HepG2 (cell line): ENCODE measurements around the gene SMIM14. TPM values are rescaled to one million over a fixed set of nuclear protein-coding genes. Genes with fewer than 3 reads are reported as not detected.

Source experiments
- BRCA1 ChIP-seq: sonication (generic); formaldehyde crosslinking; IDR thresholded peaks from 2 replicates; pipeline ENCODE4 v1.4.0; 2020; ENCODE audit warnings: missing genetic modification reagents
- CCDC6 ChIP-seq: sonication (generic); formaldehyde crosslinking; IDR thresholded peaks from 2 replicates; pipeline ENCODE4 v1.8.1; 2022; ENCODE audit warnings: mild to moderate bottlenecking, missing genetic modification reagents, moderate library complexity
- ELF4 ChIP-seq: sonication (generic); formaldehyde crosslinking; IDR thresholded peaks from 2 replicates; pipeline ENCODE4 v1.5.0; 2020; ENCODE audit warnings: missing genetic modification reagents, mild to moderate bottlenecking, moderate library complexity, borderline replicate concordance
- HMGA1 ChIP-seq: sonication (generic); formaldehyde crosslinking; conservative IDR thresholded peaks from 2 replicates; pipeline ENCODE4 v1.4.0; 2020; ENCODE audit warnings: missing genetic modification reagents
- HNRNPUL1 ChIP-seq: fragments of 200-400 bp; formaldehyde crosslinking; IDR thresholded peaks from 2 replicates; pipeline ENCODE4 v1.6.1; 2017; ENCODE audit warnings: low read depth, mild to moderate bottlenecking, low read length, moderate library complexity
- NFATC3 ChIP-seq: sonication (generic); formaldehyde crosslinking; IDR thresholded peaks from 2 replicates; pipeline ENCODE4 v1.5.1; 2020; ENCODE audit warnings: mild to moderate bottlenecking, missing genetic modification reagents
- TCF7L2 ChIP-seq: IDR thresholded peaks from 2 replicates; pipeline ENCODE4 v1.6.1; 2011; ENCODE audit warnings: mild to moderate bottlenecking, low read depth, low read length, moderate library complexity
- TRIM24 ChIP-seq: sonication (generic); formaldehyde crosslinking; IDR thresholded peaks from 2 replicates; pipeline ENCODE4 v1.8.0; 2022; ENCODE audit warnings: mild to moderate bottlenecking, missing genetic modification reagents
- ZBTB1 ChIP-seq: sonication (generic); formaldehyde crosslinking; IDR thresholded peaks from 2 replicates; pipeline ENCODE4 v1.4.0; 2020; ENCODE audit warnings: missing genetic modification reagents, borderline replicate concordance
- ZFY ChIP-seq: sonication (generic); formaldehyde crosslinking; IDR thresholded peaks from 2 replicates; pipeline ENCODE4 v1.4.0; 2020; ENCODE audit warnings: missing genetic modification reagents
- ZNF260 ChIP-seq: sonication (generic); formaldehyde crosslinking; IDR thresholded peaks from 2 replicates; pipeline ENCODE4 v1.4.0; 2020; ENCODE audit warnings: missing genetic modification reagents, low read depth, mild to moderate bottlenecking, borderline replicate concordance
- ZNF333 ChIP-seq: sonication (generic); formaldehyde crosslinking; IDR thresholded peaks from 2 replicates; pipeline ENCODE4 v1.4.0; 2020; ENCODE audit warnings: mild to moderate bottlenecking, missing genetic modification reagents, borderline replicate concordance
- ZNF446 ChIP-seq: sonication (generic); formaldehyde crosslinking; IDR thresholded peaks from 2 replicates; pipeline ENCODE4 v1.5.0; 2020; ENCODE audit warnings: mild to moderate bottlenecking, missing genetic modification reagents
- ZNF597 ChIP-seq: sonication (generic); formaldehyde crosslinking; IDR thresholded peaks from 2 replicates; pipeline ENCODE4 v1.5.0; 2020; ENCODE audit warnings: missing genetic modification reagents
- ZNF883 ChIP-seq: sonication (generic); formaldehyde crosslinking; IDR thresholded peaks from 2 replicates; pipeline ENCODE4 v1.5.1; 2020; ENCODE audit warnings: mild to moderate bottlenecking, missing genetic modification reagents; ENCODE audit errors: not compliant biosample characterization
- ZZZ3 ChIP-seq: sonication (generic); formaldehyde crosslinking; IDR thresholded peaks from 2 replicates; pipeline ENCODE4 v1.4.0; 2020; ENCODE audit warnings: missing genetic modification reagents, mild to moderate bottlenecking, borderline replicate concordance
- polyA plus RNA-seq, 8 experiments: library from polyadenylated mRNA; depleted of rRNA in 3 of 8; stranded (reverse) in 7 of 8; unstranded in 1 of 8; fragments of >200 nt; fragmentation: Illumina TruSeq in 4 of 8; extraction: Trizol in 4 of 8; gene quantifications; 2 replicates each; pipeline versions ENCODE4 v1.2.1 to v1.2.3, GENCODE V29; 2011 to 2016; ENCODE audit warnings: low read depth in 4 of 8, missing spikeins in 1 of 8, mixed read lengths in 1 of 8; ENCODE audit not compliant: insufficient read depth in 1 of 8
- total RNA-seq, 5 experiments: library from RNA; depleted of rRNA; stranded (reverse); fragments of >200 nt; fragmentation: Illumina TruSeq; extraction: Trizol; gene quantifications; 2 replicates each; pipeline ENCODE4 v1.2.3, GENCODE V29; 2016; ENCODE audit warnings: low read depth in 1 of 5
- TF ChIP-seq, protein P1 (sequence below): sonication (generic); formaldehyde crosslinking; IDR thresholded peaks from 2 replicates; pipeline ENCODE4 v1.4.0; 2020; ENCODE audit warnings: missing genetic modification reagents
- TF ChIP-seq, protein P2 (sequence below), 2 experiments: sonication (generic) in 1 of 2; formaldehyde crosslinking in 1 of 2; IDR thresholded peaks; 2 replicates each; pipeline versions ENCODE4 v1.6.1 to v1.9.0; 2014 to 2022; ENCODE audit warnings: antibody characterized with exemption in 1 of 2, borderline replicate concordance in 1 of 2, inconsistent platforms in 1 of 2, low read depth in 1 of 2, missing genetic modification reagents in 1 of 2
- TF ChIP-seq, protein P3 (sequence below), 2 experiments: sonication (generic) in 1 of 2; formaldehyde crosslinking in 1 of 2; IDR thresholded peaks; 2 replicates each; pipeline versions ENCODE4 v1.4.0 to v1.6.1; 2018 to 2020; ENCODE audit warnings: missing genetic modification reagents in 2 of 2, borderline replicate concordance in 1 of 2, low read depth in 1 of 2, mild to moderate bottlenecking in 1 of 2, missing biosample characterization in 1 of 2

Gene SMIM14
- total and polyA plus RNA-seq, 2 of the 13 experiments (the other 11 are each of a cell fraction or from before 2014, with no cell fraction given) = 16.3 to 28.1 TPM

- TF ChIP-seq BRCA1 (CRISPR knock-in tag) = no peak
- no peak for TF ChIP-seq ZNF597 (CRISPR knock-in tag)
- TF ChIP-seq, protein P1, sequence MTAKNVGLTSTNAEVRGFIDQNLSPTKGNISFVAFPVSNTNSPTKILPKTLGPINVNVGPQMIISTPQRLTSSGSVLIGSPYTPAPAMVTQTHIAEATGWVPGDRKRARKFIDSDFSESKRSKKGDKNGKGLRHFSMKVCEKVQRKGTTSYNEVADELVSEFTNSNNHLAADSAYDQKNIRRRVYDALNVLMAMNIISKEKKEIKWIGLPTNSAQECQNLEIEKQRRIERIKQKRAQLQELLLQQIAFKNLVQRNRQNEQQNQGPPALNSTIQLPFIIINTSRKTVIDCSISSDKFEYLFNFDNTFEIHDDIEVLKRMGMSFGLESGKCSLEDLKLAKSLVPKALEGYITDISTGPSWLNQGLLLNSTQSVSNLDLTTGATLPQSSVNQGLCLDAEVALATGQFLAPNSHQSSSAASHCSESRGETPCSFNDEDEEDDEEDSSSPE = peak; percentile 34; the same call in 1 of the 2 replicates
- no peak for TF ChIP-seq ZBTB1 (CRISPR knock-in tag)
- no peak for TF ChIP-seq ZFY
- no peak for TF ChIP-seq ZNF446 (CRISPR knock-in tag)
- TF ChIP-seq, protein P2, sequence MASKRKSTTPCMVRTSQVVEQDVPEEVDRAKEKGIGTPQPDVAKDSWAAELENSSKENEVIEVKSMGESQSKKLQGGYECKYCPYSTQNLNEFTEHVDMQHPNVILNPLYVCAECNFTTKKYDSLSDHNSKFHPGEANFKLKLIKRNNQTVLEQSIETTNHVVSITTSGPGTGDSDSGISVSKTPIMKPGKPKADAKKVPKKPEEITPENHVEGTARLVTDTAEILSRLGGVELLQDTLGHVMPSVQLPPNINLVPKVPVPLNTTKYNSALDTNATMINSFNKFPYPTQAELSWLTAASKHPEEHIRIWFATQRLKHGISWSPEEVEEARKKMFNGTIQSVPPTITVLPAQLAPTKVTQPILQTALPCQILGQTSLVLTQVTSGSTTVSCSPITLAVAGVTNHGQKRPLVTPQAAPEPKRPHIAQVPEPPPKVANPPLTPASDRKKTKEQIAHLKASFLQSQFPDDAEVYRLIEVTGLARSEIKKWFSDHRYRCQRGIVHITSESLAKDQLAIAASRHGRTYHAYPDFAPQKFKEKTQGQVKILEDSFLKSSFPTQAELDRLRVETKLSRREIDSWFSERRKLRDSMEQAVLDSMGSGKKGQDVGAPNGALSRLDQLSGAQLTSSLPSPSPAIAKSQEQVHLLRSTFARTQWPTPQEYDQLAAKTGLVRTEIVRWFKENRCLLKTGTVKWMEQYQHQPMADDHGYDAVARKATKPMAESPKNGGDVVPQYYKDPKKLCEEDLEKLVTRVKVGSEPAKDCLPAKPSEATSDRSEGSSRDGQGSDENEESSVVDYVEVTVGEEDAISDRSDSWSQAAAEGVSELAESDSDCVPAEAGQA (IDR thresholded peaks at IDR 0.05; ENCODE audit: low read depth) = no peak
- TF ChIP-seq, protein P2 (CRISPR knock-in tag; IDR thresholded peaks at IDR 0.05; ENCODE audit: borderline replicate concordance) = no peak
- TF ChIP-seq CCDC6 (CRISPR knock-in tag) = no peak
- no peak for TF ChIP-seq HMGA1 (CRISPR knock-in tag)
- TF ChIP-seq ELF4 (CRISPR knock-in tag) = no peak
- no peak for TF ChIP-seq TRIM24 (CRISPR knock-in tag)
- TF ChIP-seq ZZZ3 (CRISPR knock-in tag) = no peak
- no peak for TF ChIP-seq NFATC3 (CRISPR knock-in tag)
- TF ChIP-seq ZNF260 = no peak
- TF ChIP-seq ZNF883 (CRISPR knock-in tag) = no peak
- TF ChIP-seq, protein P3, sequence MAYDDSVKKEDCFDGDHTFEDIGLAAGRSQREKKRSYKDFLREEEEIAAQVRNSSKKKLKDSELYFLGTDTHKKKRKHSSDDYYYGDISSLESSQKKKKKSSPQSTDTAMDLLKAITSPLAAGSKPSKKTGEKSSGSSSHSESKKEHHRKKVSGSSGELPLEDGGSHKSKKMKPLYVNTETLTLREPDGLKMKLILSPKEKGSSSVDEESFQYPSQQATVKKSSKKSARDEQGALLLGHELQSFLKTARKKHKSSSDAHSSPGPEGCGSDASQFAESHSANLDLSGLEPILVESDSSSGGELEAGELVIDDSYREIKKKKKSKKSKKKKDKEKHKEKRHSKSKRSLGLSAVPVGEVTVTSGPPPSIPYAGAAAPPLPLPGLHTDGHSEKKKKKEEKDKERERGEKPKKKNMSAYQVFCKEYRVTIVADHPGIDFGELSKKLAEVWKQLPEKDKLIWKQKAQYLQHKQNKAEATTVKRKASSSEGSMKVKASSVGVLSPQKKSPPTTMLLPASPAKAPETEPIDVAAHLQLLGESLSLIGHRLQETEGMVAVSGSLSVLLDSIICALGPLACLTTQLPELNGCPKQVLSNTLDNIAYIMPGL (CRISPR knock-in tag; IDR thresholded peaks at IDR 0.05; ENCODE audit: borderline replicate concordance in 1 of 2, low read depth in 1 of 2) = no peak
- no peak for TF ChIP-seq HNRNPUL1
- TF ChIP-seq ZNF333 = no peak
- no peak for TF ChIP-seq TCF7L2
Measured at GRCh38 chr4:39649639-39650265, 11.1 kb upstream of the SMIM14 start (continued).
